Activated CD4-positive, alpha-beta T cell treated with anti-CD3 and anti-CD28 coated beads for 4 hours (primary cell): ENCODE measurements around the gene BMPER.
"Not testable (repeated sequence)": the region's sequence is repeated elsewhere in the genome, so short reads cannot be mapped to it uniquely, and the experiment has no call there.

Experiments used
- DNase-seq, 2 donors: peaks; one replicate each; pipeline ENCODE4 v3.0.0-alpha.2; 2020

The BMPER gene

DNA sequence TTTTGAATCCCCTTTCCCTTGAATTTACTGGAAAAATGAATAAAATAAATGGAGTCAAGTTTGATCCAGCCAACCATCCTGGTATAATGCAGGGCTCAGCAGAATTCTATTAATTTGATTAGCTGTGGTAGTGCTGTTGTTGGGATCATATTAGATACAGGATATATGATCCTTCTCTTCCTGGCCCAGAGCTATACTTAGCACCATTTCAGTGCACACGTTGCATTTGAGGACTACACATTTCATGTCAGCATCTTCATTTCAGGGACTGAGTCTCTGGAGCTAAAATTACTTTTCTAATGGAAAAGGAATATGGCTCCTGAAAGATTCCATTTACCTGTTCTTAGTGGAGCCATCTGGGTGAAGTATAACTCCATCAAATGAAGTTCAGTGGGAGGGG lies 240.3 kb downstream of the BMPER start:
- no peak for DNase-seq

GRCh38 chr7:34153656-34154270 lies 248.4 kb downstream of the BMPER start:
- no peak for DNase-seq

- no peak for DNase-seq
Observed at GRCh38 chr7:34155220-34155908, 250.0 kb downstream of the BMPER start.

- no peak for DNase-seq
Observed at GRCh38 chr7:34156336-34156735, 251.0 kb downstream of the BMPER start.

GRCh38 chr7:34157137-34157536 lies 251.8 kb downstream of the BMPER start:
- DNase-seq: no peak

- no peak for DNase-seq
Observed at GRCh38 chr7:34158368-34159153, 253.2 kb downstream of the BMPER start.

DNA sequence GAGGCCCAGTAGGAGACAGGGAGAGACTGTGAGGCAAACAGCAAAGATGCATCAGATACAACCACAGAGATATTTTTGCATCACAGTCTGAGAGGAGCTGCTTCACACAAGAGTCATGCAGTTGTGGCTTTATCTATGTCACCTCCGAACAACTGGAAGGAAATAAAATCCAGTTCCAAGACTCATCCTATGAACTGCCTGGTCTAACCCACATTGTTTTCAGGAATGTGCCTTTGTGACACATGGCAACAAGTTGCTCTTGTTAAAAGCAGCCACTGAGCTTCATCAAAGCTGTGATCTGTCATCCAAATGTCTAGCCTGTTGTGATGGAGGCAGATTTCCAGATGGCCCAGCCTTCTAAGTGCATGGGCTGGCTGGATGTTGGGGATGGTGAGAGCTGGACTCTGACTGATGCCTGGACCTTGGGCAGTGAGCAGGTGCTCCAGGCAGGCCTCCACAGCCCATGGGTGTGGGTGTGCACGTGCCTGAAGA lies 255.0 kb downstream of the BMPER start:
- no peak for DNase-seq

DNA sequence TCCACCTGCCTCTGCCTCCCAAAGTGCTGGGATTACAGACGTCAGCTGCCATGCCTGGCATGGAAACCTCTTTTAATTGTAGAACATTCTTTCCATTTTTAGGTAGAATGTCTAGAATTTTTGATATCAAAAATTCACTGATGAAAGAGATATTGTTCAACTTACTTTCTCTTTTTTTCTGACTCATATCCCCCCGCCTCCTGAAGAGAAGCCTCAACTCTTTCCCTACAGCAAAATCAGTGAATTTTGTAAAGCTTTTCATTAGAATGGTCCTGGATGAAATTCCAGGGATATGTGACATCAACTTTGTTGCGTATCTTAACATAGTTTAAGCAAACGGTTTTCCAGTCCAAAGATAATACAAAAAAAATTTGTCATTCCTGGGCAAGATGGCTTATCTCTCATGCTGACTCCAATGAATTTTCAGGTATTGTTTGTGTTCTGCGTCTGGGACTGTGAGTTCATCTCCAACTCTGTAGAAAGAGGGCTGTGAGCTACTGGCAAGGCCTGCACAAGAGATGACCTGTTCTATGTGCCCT lies 256.8 kb downstream of the BMPER start:
- DNase-seq: no peak

DNA sequence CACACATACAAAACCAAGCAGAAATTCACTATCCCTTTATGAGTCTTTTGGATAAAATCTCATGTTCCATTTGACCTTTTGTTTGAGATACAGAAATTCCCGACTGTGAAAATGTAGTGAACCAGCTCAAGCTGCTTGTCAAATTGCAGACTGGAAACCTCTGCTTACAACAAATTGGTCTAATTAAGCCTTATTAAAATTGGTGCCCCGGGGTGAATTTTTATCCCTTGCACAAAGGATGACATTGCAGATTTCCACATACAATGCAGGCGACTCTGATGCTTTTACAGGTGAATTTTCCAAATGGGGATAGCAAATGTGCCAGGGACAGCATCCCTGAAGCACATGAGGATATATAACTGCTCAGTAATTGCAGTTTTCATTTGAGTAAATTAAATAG lies 257.3 kb downstream of the BMPER start:
- no peak for DNase-seq

- no peak for DNase-seq
Observed at GRCh38 chr7:34163956-34164355, 258.6 kb downstream of the BMPER start.

- DNase-seq: no peak
Observed at GRCh38 chr7:34165466-34165865, 260.1 kb downstream of the BMPER start.

DNA sequence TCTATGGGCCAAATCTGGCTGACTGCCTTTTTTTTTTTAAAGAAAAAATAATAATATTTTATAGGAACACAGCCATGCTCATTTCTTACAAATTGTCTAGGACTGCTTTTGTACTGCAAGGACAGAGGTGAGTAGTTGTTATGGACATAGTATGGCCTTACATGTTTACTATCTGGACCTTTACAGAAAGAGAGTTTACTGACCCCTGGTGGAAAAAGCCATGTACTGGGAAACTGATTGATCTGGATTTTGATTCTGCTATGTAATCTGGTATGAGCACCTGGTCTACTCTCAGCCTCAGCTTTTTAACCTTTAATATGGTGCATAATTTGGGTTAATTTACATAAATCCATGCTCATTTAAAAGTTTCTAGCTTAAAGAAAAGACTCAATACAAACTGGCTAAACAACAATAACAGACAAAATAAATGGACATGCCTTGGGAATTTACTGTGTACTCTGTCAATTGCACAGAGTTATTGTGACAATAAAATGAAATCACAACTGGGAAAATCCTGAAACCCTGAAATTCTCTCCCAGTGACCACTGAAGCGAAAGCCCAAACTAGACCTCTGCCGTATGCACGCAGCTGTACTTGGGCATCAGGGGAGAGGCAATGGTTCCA lies 260.7 kb downstream of the BMPER start:
- DNase-seq: no peak

GRCh38 chr7:34168013-34168412 lies 262.7 kb downstream of the BMPER start:
- DNase-seq: no peak

DNA sequence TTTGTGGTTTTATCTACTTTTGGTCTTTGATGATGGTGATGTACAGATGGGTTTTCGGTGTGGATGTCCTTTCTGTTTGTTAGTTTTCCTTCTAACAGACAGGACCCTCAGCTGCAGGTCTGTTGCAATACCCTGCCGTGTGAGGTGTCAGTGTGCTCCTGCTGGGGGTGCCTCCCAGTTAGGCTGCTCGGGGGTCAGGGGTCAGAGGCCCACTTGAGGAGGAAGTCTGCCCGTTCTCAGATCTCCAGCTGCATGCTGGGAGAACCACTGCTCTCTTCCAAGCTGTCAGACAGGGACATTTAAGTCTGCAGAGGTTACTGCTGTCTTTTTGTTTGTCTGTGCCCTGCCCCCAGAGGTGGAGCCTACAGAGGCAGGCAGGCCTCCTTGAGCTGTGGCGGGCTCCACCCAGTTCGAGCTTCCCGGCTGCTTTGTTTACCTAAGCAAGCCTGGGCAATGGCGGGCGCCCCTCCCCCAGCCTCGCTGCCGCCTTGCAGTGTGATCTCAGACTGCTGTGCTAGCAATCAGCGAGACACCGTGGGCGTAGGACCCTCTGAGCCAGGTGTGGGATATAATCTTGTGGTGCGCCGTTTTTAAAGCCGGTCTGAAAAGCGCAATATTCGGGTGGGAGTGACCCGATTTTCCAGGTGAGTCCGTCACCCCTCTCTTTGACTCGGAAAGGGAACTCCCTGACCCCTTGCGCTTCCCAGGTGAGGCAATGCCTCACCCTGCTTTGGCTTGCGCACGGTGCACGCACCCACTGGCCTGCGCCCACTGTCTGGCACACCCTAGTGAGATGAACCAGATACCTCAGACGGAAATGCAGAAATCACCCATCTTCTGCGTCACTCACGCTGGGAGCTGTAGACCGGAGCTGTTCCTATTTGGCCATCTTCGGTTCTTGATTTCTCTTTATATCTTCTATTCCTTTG lies 269.6 kb downstream of the BMPER start:
- not testable (repeated sequence) for DNase-seq

DNA sequence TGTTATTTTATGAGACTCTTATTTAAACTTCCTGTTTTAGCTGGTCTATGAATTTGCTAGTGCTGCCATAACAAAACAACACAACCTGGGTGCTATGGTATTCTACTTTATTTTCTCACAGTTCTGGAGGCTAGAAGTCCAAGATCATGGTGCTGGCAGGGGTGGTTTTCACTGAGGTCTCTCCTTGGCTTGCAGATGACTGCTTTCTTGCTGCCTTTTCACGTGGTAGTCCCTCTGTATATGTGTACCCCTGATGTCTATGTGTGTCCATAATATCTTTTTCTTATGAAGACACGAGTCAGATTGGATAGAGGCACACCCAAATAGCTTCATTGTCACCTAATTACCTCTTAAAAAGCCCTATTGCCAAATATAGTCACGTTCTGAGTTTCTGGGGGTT lies 270.5 kb downstream of the BMPER start:
- no peak for DNase-seq

GRCh38 chr7:34177476-34177875 lies 272.1 kb downstream of the BMPER start:
- no peak for DNase-seq

DNA sequence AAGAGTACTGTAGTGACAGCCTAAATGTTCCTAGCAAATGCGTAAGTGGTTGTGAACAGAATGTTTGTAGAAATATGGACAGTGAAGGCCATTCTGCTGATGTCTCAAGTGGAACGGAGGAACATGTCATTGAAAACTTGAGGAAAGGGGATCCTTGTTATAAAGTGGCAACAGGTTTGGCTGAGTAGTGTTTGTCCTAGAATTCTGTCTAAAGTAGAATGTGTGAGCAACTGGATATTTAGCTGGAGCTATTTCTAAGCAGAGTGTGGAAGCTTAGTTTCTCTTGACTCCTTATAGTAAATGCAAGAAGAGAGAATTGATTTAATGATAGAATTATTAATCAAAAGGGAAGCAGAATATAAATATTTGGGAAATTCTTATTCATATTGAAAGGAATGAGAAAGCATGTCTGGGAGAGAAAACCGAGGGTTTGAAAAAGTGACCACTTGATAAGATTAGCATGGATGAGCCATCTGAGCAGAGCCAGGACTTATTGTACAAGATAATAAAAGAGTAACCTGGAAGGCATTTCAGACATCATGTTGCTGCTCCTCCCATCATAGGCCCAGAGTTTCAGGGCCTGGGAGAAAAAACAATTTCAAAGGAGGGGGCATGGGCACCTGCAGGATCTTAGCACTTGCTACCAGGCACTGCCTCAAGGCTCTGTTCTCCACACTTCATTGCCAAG lies 276.1 kb downstream of the BMPER start:
- no peak for DNase-seq

GRCh38 chr7:34184466-34184865 lies 279.1 kb downstream of the BMPER start:
- no peak for DNase-seq

GRCh38 chr7:34187798-34188307 lies 282.5 kb downstream of the BMPER start:
- DNase-seq: no peak

DNA sequence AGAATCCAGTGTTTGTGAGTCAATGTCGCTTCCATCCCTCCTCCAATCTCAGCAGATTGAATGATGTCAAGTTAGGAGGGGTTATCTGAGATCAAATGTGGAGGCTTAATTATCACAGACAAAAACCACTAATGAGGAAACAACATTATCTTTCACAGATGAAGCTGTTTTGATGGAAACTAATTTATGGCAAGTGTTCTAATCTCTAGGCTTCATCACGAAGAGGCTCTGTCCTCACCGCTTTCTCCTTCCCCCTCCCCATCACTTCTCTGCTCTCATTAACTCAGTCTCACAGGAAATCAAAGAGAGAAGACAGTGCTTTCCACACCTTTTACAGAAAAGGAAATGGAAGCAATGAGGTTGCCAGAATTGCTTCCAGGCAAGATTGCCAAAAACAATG lies 283.7 kb downstream of the BMPER start:
- no peak for DNase-seq

DNA sequence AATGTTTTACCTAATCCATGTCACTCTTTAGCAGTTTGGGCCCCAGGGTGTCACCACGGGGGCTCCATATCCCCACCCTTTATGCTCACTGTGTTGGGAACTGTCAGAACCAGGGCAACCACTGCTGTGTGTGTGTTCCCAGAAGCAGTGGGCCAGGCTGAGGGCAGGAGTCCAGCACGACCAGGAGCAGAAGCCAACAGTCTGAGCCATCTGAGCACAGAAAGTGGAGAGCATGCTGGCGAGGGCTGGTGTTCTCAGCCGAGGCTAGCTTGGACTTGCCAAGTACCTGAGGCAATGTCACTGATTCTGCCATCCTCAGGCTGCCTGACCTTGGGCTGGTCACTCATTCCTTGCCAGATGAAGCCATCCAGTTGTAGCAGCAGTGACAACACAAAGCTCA lies 285.0 kb downstream of the BMPER start:
- DNase-seq: no peak
